OCI-LY1 (cell line): ENCODE results near the gene CCDC27.

Experiments
- H2AFZ ChIP-seq: fragments of 200-600 bp; sonication (generic), shearing (Covaris generic); 2 replicates; pipeline ENCODE4 v1.6.0; 2014; ENCODE audit warnings: antibody characterized with exemption, mild to moderate bottlenecking, low read length
- H3F3A ChIP-seq: fragments of 200-600 bp; sonication (generic), shearing (Covaris generic); 2 replicates; pipeline ENCODE4 v1.6.0; 2014; ENCODE audit warnings: mild to moderate bottlenecking, antibody characterized with exemption, low read length, moderate library complexity; ENCODE audit not compliant: insufficient read depth
- H3K27ac ChIP-seq: fragments of 200-600 bp; sonication (generic); 2 replicates; pipeline ENCODE4 v1.5.1; 2014; ENCODE audit warnings: low read length, mixed run types, mild to moderate bottlenecking, low read depth; ENCODE audit not compliant: poor library complexity, severe bottlenecking
- H3K27me3 ChIP-seq: fragments of 200-600 bp; sonication (generic); 2 replicates; pipeline ENCODE4 v1.6.0; 2014; ENCODE audit warnings: antibody characterized with exemption, mild to moderate bottlenecking, low read length, moderate library complexity; ENCODE audit not compliant: insufficient read depth
- H3K36me3 ChIP-seq: fragments of 200-600 bp; sonication (generic); 2 replicates; pipeline ENCODE4 v1.6.1; 2014; ENCODE audit warnings: mild to moderate bottlenecking, antibody characterized with exemption, low read length, moderate library complexity, mixed read lengths; ENCODE audit not compliant: insufficient read depth
- H3K4me1 ChIP-seq: fragments of 200-600 bp; sonication (generic); 2 replicates; pipeline ENCODE4 v1.5.1; 2014; ENCODE audit warnings: mild to moderate bottlenecking, low read length, moderate library complexity; ENCODE audit not compliant: insufficient read depth, severe bottlenecking
- H3K4me2 ChIP-seq: fragments of 200-600 bp; sonication (generic), shearing (Covaris generic); 2 replicates; pipeline ENCODE4 v1.6.1; 2014; ENCODE audit warnings: low read length
- H3K4me3 ChIP-seq: fragments of 200-600 bp; sonication (generic); 2 replicates; pipeline ENCODE4 v1.5.1; 2014; ENCODE audit warnings: low read length, low read depth, mild to moderate bottlenecking, mixed read lengths; ENCODE audit not compliant: poor library complexity, severe bottlenecking
- H3K79me2 ChIP-seq: fragments of 200-600 bp; shearing (Covaris generic); 2 replicates; pipeline ENCODE4 v1.6.1; 2016; ENCODE audit warnings: mixed run types, low read length, mixed read lengths; ENCODE audit not compliant: insufficient read depth
- H3K9ac ChIP-seq: fragments of 200-600 bp; sonication (generic), shearing (Covaris generic); 2 replicates; pipeline ENCODE4 v1.6.1; 2014; ENCODE audit warnings: mild to moderate bottlenecking, low read length, mixed read lengths
- H3K9me2 ChIP-seq: fragments of 200-600 bp; sonication (generic), shearing (Covaris generic); 2 replicates; pipeline ENCODE4 v1.6.1; 2014; ENCODE audit warnings: low read depth, mild to moderate bottlenecking, low read length, mixed read lengths
- H3K9me3 ChIP-seq: fragments of 200-600 bp; shearing (Covaris generic); 2 replicates; pipeline ENCODE4 v1.6.1; 2014; ENCODE audit warnings: low read length, mixed read lengths
- H4K20me1 ChIP-seq: fragments of 200-600 bp; sonication (generic), shearing (Covaris generic); 2 replicates; pipeline ENCODE4 v1.6.0; 2016; ENCODE audit warnings: mild to moderate bottlenecking, low read length; ENCODE audit not compliant: insufficient read depth
- CTCF ChIP-seq: fragments of 200-600 bp; sonication (generic), shearing (Covaris generic); IDR thresholded peaks from 2 replicates; pipeline ENCODE4 v1.5.1; 2017; ENCODE audit warnings: mild to moderate bottlenecking, antibody characterized with exemption, low read length, moderate library complexity, mixed read lengths
- EZH2 ChIP-seq: fragments of 200-600 bp; sonication (generic), shearing (Covaris generic); IDR thresholded peaks from 2 replicates; pipeline ENCODE4 v1.8.0; 2017; ENCODE audit warnings: borderline replicate concordance, mixed run types, mild to moderate bottlenecking, antibody characterized with exemption, low read length, moderate library complexity, mixed read lengths

The CCDC27 gene

GRCh38 chr1:3707298-3707938 is 44.8 kb upstream of the CCDC27 start:
- H3F3A ChIP-seq: no peaks in the 10 kb centered on the region
- H3K4me1 ChIP-seq: no peaks in the 10 kb centered on the region
- no peak overlapping the region for H3K27ac ChIP-seq
- H3K4me3 ChIP-seq: no peak overlapping the region
- no peak overlapping the region for H3K9ac ChIP-seq
- no peaks in the 10 kb centered on the region for H3K9me3 ChIP-seq
- peaks cover 9% of the 10 kb centered on the region for H3K27me3 ChIP-seq
- no peaks in the 10 kb centered on the region for H3K79me2 ChIP-seq
- no peak overlapping the region for H2AFZ ChIP-seq
- no peak for TF ChIP-seq CTCF
- no peak for TF ChIP-seq EZH2
- no peaks in the 10 kb centered on the region for H3K36me3 ChIP-seq
- no peak overlapping the region for H3K4me2 ChIP-seq
- H3K9me2 ChIP-seq: no peaks in the 10 kb centered on the region
- no peaks in the 10 kb centered on the region for H4K20me1 ChIP-seq

GRCh38 chr1:3707939-3708328 is 44.3 kb upstream of the CCDC27 start:
- H4K20me1 ChIP-seq: no peaks in the 10 kb centered on the region
- no peaks in the 10 kb centered on the region for H3K9me3 ChIP-seq
- H3K79me2 ChIP-seq: no peaks in the 10 kb centered on the region
- H2AFZ ChIP-seq: no peak overlapping the region
- no peak overlapping the region for H3K9ac ChIP-seq
- H3K27me3 ChIP-seq: peaks cover 7% of the 10 kb centered on the region; the same call in 1 of the 2 replicates
- no peak overlapping the region for H3K4me3 ChIP-seq
- H3K4me2 ChIP-seq: no peak overlapping the region
- no peaks in the 10 kb centered on the region for H3K36me3 ChIP-seq
- TF ChIP-seq EZH2 (no peak), CTCF (no peak)
- H3F3A ChIP-seq: no peaks in the 10 kb centered on the region
- H3K4me1 ChIP-seq: no peaks in the 10 kb centered on the region
- H3K27ac ChIP-seq: no peak overlapping the region
- no peaks in the 10 kb centered on the region for H3K9me2 ChIP-seq

- no peak overlapping the region for H3K4me3 ChIP-seq
- no peaks in the 10 kb centered on the region for H3K9me2 ChIP-seq
- H3K4me1 ChIP-seq: no peaks in the 10 kb centered on the region
- TF ChIP-seq CTCF (no peak), EZH2 (no peak)
- no peak overlapping the region for H2AFZ ChIP-seq
- no peak overlapping the region for H3K27ac ChIP-seq
- no peaks in the 10 kb centered on the region for H3K79me2 ChIP-seq
- H3K27me3 ChIP-seq: peaks cover 7% of the 10 kb centered on the region; the same call in 1 of the 2 replicates
- H3K9ac ChIP-seq: no peak overlapping the region
- no peaks in the 10 kb centered on the region for H3K36me3 ChIP-seq
- H4K20me1 ChIP-seq: no peaks in the 10 kb centered on the region
- no peaks in the 10 kb centered on the region for H3K9me3 ChIP-seq
- no peak overlapping the region for H3K4me2 ChIP-seq
- no peaks in the 10 kb centered on the region for H3F3A ChIP-seq
These were observed 43.5 kb upstream of the CCDC27 start for GRCh38 chr1:3708791-3709190.
